Endothelial cell of hepatic sinusoid (primary cell): ENCODE data around the gene CLCN2.

Experiments
- in situ Hi-C: cut with HindIII; loops from 2 replicates; pipeline ENCODE4 v1.10.0; 2017; ENCODE audit warnings: low sequenced_read_pairs

Gene CLCN2

DNA sequence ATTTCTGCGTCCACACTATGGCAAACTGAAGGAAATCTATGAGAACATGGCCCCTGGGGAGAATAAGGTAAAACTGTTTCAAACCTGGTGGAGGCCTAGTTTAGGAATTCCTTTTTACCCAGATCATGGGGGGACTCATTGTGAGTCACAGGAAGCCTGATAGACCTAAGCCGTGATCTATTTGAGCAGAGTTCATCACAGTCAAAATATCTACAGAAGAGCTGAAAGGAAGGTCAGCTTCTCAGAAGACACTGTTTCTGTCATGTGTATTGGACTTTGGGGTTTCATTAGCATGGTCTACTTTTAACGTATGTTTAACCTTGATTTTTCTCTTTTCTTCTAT, 61.1 kb downstream of the CLCN2 start:
- in situ Hi-C loops: no loop called here

GRCh38 chr3:184299488-184300377, 61.7 kb downstream of the CLCN2 start:
- in situ Hi-C loops: no loop called here

DNA sequence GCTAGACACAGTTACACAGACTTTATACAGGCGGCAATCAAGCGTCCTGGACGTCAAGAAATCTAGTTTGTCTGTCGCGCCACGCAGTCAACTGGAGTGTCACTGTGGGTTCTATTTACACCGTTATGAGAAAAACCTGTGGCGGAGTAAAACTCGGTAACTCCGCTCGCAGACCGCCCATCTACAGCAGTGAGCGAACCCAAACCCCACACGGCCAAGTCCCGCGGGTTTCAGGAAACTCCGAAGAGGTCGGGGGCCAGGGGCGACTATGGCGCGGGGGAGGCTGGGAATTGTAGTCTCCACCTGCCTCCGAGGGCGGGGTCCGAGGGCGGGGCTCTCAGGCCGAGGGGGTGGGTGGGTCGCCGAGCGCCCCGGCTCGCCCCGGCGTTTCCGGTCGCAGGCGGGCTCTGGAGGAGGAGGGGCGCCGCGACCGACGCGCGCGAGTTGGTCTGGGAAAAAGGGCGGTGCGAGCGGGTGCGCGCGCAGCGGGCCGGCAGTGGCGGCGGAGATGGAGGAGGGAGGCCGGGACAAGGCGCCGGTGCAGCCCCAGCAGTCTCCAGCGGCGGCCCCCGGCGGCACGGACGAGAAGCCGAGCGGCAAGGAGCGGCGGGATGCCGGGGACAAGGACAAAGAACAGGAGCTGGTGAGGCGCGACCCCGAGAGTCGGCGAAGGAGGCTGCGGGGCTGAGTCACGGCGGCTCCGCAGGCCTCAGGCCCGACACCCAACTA, 62.5 kb downstream of the CLCN2 start, which contains the start of gene PSMD2:
Gene PSMD2, plus strand, starts transcription at position 483 of the 729 bp plus-strand sequence. Its CDS starts 26 bp downstream, at position 509.
- in situ Hi-C loops: no loop called here

DNA sequence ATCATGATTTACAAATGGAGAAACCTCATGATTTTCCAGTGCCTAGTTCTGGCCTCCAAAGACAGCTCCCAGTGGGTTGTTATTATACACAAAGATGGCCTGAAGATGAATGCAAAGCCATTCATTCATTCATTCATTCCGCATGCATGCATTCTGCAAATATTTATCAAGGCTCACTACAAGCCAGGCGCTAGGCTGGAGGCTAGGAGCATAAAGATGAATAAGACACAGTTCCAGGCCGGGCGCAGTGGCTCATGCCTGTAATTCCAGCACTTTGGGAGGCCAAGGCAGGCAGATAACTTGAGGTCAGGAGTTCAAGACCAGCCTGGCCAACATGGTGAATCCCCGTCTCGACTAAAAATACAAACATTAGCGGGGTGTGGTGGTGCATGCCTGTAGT, 64.8 kb downstream of the CLCN2 start:
- in situ Hi-C loops: no loop called here
